HepG2 (cell line): ENCODE measurements around the gene TOX4. TPM values are rescaled to one million over a fixed set of nuclear protein-coding genes. Genes with fewer than 3 reads are reported as not detected.

Experiments
- ATAC-seq: fragments of 200-7000 bp; cut with Tn5 transposase; 3 replicates; pipeline ENCODE4 v1.9.1; 2020; ENCODE audit warnings: mild to moderate bottlenecking, moderate library complexity
- BruUV-seq: library from RNA; stranded (reverse); fragments of 400-500 nt; replicated peaks from 2 replicates; lab custom pipeline; 2021; lab: Mats Ljungman, UMichigan
- CTCF ChIA-PET: fragments of 300-600 bp; formaldehyde crosslinking; extraction: SDS; loops from one replicate; lab custom pipeline; 2021; ENCODE audit warnings: low total read pairs, inconsistent platforms, low intra/inter-chr PET ratio; lab: Yijun Ruan, JAX
- POLR2A ChIA-PET: fragments of 350-600 bp; sonication (Branson Sonifier 250); formaldehyde crosslinking; loops from one replicate; lab custom pipeline; 2020; ENCODE audit warnings: antibody characterized with exemption, inconsistent platforms; lab: Yijun Ruan, JAX
- DNase-seq: peaks from one replicate; pipeline ENCODE4 v3.0.0-alpha.2; 2015; ENCODE audit warnings: low spot score
- FAIRE-seq: peaks from 3 replicates; lab custom pipeline; 2011; peaks lifted over from hg19 to GRCh38; lab: Jason Lieb, UNC
- H2AFZ ChIP-seq: one replicate; pipeline ENCODE4 v1.6.1; 2011; ENCODE audit warnings: low read length, inconsistent platforms
- H3K27ac ChIP-seq: fragments of 300-600 bp; 3 replicates; pipeline ENCODE4 v1.8.0; 2011; ENCODE audit warnings: mixed run types, mild to moderate bottlenecking, mixed read lengths, low read length, inconsistent platforms; ENCODE audit not compliant: insufficient read depth; ENCODE audit errors: extremely low read length
- H3K27me3 ChIP-seq, 2 experiments: fragments of 200-600 bp in 1 of 2; 2 replicates in 1 of 2; 3 replicates in 1 of 2; pipeline versions ENCODE4 v1.6.0 to v1.8.0; 2011; ENCODE audit warnings: low read length in 2 of 2, mild to moderate bottlenecking in 2 of 2, moderate library complexity in 2 of 2, inconsistent platforms in 1 of 2; ENCODE audit not compliant: insufficient read depth in 2 of 2, control insufficient read depth in 1 of 2
- H3K36me3 ChIP-seq, 2 experiments: fragments of 200-600 bp in 1 of 2; replicated peaks in 1 of 2; 2 replicates in 1 of 2; 3 replicates in 1 of 2; pipeline versions ENCODE4 v1.5.1 to v1.8.0; 2011; ENCODE audit warnings: low read length in 2 of 2, inconsistent platforms in 1 of 2; ENCODE audit not compliant: insufficient read depth in 2 of 2, control insufficient read depth in 1 of 2
- H3K4me1 ChIP-seq: 2 replicates; pipeline ENCODE4 v1.5.1; 2012; ENCODE audit warnings: low read length, inconsistent platforms; ENCODE audit not compliant: insufficient read depth
- H3K4me2 ChIP-seq: 2 replicates; pipeline ENCODE4 v1.6.0; 2011; ENCODE audit warnings: low read depth, low read length, inconsistent platforms
- H3K4me3 ChIP-seq, 3 experiments: fragments of 200-600 bp in 1 of 3; sonication (generic), shearing (Covaris generic) in 1 of 3; replicated peaks in 1 of 3; 2 replicates each; pipeline ENCODE4 v1.5.1; 2011 to 2016; ENCODE audit warnings: low read length in 3 of 3, inconsistent platforms in 2 of 3, low read depth in 2 of 3, mild to moderate bottlenecking in 2 of 3, control low read depth in 1 of 3, mixed read lengths in 1 of 3; ENCODE audit not compliant: insufficient read depth in 1 of 3
- H3K79me2 ChIP-seq: one replicate; pipeline ENCODE4 v1.6.1; 2011; ENCODE audit warnings: low read length, inconsistent platforms; ENCODE audit not compliant: insufficient read depth
- H3K9ac ChIP-seq: 2 replicates; pipeline ENCODE4 v1.6.0; 2011; ENCODE audit warnings: mild to moderate bottlenecking, low read depth, low read length, inconsistent platforms; ENCODE audit not compliant: insufficient read depth
- H3K9me3 ChIP-seq: 2 replicates; pipeline ENCODE4 v1.5.1; 2012; ENCODE audit warnings: mild to moderate bottlenecking, low read length
- H4K20me1 ChIP-seq: 2 replicates; pipeline ENCODE4 v1.6.0; 2011; ENCODE audit warnings: inconsistent platforms, mild to moderate bottlenecking, low read length, moderate library complexity; ENCODE audit not compliant: insufficient read depth
- HNRNPH1 ChIP-seq: fragments of 200-400 bp; formaldehyde crosslinking; optimal IDR thresholded peaks from 2 replicates; pipeline ENCODE3; 2017; ENCODE audit warnings: mild to moderate bottlenecking, low read depth, low read length
- MEIS1 ChIP-seq: sonication (generic); formaldehyde crosslinking; IDR thresholded peaks from 2 replicates; pipeline ENCODE4 v1.9.0; 2021; ENCODE audit warnings: mild to moderate bottlenecking, missing genetic modification reagents, moderate library complexity, borderline replicate concordance
- PHB2 ChIP-seq: fragments of 450-650 bp; IDR thresholded peaks from 2 replicates; pipeline ENCODE4 v1.6.1; 2018; ENCODE audit not compliant: partially characterized antibody
- SAP130 ChIP-seq: IDR thresholded peaks from 2 replicates; pipeline ENCODE4 v1.6.1; 2016; ENCODE audit warnings: low read depth
- ZKSCAN5 ChIP-seq: sonication (generic); formaldehyde crosslinking; IDR thresholded peaks from 2 replicates; pipeline ENCODE4 v1.5.1; 2020; ENCODE audit warnings: mild to moderate bottlenecking, missing genetic modification reagents
- WGBS: methylation state at CpG from one replicate; pipeline ENCODE4 v1.1.6; 2017; ENCODE audit warnings: low lambda C conversion rate; 5-methylcytosine and 5-hydroxymethylcytosine counted together
- in situ Hi-C: cut with HindIII; loops from 2 replicates; pipeline ENCODE4 v1.10.0; 2017; ENCODE audit warnings: low pct_unique_long_range_greater_than_20kb; ENCODE audit not compliant: extremely low pct_ligation_motif_present
- intact Hi-C: fragments of 100-400 bp; cut with micrococcal nuclease; formaldehyde crosslinking; loops from one replicate; pipeline ENCODE4 v1.10.0; 2022; ENCODE audit not compliant: unreplicated experiment
- polyA plus RNA-seq, 8 experiments: library from polyadenylated mRNA; depleted of rRNA in 3 of 8; stranded (reverse) in 7 of 8; unstranded in 1 of 8; fragments of >200 nt; fragmentation: Illumina TruSeq in 4 of 8; extraction: Trizol in 4 of 8; gene quantifications; 2 replicates each; pipeline versions ENCODE4 v1.2.1 to v1.2.3, GENCODE V29; 2011 to 2016; ENCODE audit warnings: low read depth in 4 of 8, missing spikeins in 1 of 8, mixed read lengths in 1 of 8; ENCODE audit not compliant: insufficient read depth in 1 of 8
- total RNA-seq, 5 experiments: library from RNA; depleted of rRNA; stranded (reverse); fragments of >200 nt; fragmentation: Illumina TruSeq; extraction: Trizol; gene quantifications; 2 replicates each; pipeline ENCODE4 v1.2.3, GENCODE V29; 2016; ENCODE audit warnings: low read depth in 1 of 5
- TF ChIP-seq, protein P1 (sequence below): sonication (generic); formaldehyde crosslinking; IDR thresholded peaks from 2 replicates; pipeline ENCODE4 v1.4.0; 2020; ENCODE audit warnings: missing genetic modification reagents, borderline replicate concordance
- TF ChIP-seq, protein P2 (sequence below): sonication (generic); formaldehyde crosslinking; IDR thresholded peaks from 2 replicates; pipeline ENCODE4 v1.5.0; 2020; ENCODE audit warnings: mild to moderate bottlenecking, missing genetic modification reagents, borderline replicate concordance
- TF ChIP-seq, protein P3 (sequence below): sonication (generic); formaldehyde crosslinking; IDR thresholded peaks from 2 replicates; pipeline ENCODE4 v1.8.0; 2022; ENCODE audit warnings: mild to moderate bottlenecking, missing genetic modification reagents; ENCODE audit not compliant: insufficient replicate concordance
- TF ChIP-seq, protein P4 (sequence below): IDR thresholded peaks from 2 replicates; pipeline ENCODE4 v1.4.0; 2020; ENCODE audit warnings: mild to moderate bottlenecking, missing genetic modification reagents
- TF ChIP-seq, protein P5 (sequence below): IDR thresholded peaks from 2 replicates; pipeline ENCODE4 v1.6.1; 2012; ENCODE audit warnings: low read length, improper control_type of control experiment

TOX4 gene
- total and polyA plus RNA-seq, 2 of the 13 experiments (the other 11 are each of a cell fraction or from before 2014, with no cell fraction given): 71.8 to 163 TPM

DNA sequence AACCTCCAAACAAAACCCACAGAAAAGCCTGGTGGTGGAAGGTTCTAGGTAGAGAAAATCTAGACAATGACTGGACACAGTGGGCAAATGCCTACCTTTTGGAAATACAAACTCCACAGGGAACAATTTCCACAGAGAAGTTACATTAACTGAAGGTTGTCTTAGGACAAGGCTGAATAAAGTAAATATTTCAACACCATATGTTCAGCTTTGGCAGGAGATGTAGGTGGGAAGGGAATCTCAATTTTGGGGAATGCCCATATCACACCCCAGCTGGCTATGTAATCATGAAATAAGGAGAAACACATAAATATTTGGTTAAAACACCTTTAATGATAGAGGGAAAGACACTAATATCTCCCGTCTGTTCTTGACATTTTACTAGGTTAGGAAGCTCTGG, 43.8 kb downstream of the TOX4 start (continued):
- TF ChIP-seq, protein P1, sequence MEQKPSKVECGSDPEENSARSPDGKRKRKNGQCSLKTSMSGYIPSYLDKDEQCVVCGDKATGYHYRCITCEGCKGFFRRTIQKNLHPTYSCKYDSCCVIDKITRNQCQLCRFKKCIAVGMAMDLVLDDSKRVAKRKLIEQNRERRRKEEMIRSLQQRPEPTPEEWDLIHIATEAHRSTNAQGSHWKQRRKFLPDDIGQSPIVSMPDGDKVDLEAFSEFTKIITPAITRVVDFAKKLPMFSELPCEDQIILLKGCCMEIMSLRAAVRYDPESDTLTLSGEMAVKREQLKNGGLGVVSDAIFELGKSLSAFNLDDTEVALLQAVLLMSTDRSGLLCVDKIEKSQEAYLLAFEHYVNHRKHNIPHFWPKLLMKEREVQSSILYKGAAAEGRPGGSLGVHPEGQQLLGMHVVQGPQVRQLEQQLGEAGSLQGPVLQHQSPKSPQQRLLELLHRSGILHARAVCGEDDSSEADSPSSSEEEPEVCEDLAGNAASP (CRISPR knock-in tag): peak; percentile 96
- TF ChIP-seq HNRNPH1: no peak
- TF ChIP-seq, protein P2, sequence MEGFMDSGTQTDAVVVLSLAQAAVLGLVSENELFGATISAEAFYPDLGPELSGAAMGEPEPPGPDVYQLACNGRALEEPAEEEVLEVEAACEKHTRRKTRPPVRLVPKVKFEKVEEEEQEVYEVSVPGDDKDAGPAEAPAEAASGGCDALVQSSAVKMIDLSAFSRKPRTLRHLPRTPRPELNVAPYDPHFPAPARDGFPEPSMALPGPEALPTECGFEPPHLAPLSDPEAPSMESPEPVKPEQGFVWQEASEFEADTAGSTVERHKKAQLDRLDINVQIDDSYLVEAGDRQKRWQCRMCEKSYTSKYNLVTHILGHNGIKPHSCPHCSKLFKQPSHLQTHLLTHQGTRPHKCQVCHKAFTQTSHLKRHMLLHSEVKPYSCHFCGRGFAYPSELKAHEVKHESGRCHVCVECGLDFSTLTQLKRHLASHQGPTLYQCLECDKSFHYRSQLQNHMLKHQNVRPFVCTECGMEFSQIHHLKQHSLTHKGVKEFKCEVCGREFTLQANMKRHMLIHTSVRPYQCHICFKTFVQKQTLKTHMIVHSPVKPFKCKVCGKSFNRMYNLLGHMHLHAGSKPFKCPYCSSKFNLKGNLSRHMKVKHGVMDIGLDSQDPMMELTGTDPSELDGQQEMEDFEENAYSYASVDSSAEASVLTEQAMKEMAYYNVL (CRISPR knock-in tag): no peak
- TF ChIP-seq SAP130: 0 out of 2 replicates have a peak, but pooled peaks have one; percentile 17
- TF ChIP-seq, protein P3, sequence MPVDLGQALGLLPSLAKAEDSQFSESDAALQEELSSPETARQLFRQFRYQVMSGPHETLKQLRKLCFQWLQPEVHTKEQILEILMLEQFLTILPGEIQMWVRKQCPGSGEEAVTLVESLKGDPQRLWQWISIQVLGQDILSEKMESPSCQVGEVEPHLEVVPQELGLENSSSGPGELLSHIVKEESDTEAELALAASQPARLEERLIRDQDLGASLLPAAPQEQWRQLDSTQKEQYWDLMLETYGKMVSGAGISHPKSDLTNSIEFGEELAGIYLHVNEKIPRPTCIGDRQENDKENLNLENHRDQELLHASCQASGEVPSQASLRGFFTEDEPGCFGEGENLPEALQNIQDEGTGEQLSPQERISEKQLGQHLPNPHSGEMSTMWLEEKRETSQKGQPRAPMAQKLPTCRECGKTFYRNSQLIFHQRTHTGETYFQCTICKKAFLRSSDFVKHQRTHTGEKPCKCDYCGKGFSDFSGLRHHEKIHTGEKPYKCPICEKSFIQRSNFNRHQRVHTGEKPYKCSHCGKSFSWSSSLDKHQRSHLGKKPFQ (CRISPR knock-in tag): no peak
- no peak for TF ChIP-seq ZKSCAN5 (CRISPR knock-in tag)
- TF ChIP-seq PHB2: no peak

DNA sequence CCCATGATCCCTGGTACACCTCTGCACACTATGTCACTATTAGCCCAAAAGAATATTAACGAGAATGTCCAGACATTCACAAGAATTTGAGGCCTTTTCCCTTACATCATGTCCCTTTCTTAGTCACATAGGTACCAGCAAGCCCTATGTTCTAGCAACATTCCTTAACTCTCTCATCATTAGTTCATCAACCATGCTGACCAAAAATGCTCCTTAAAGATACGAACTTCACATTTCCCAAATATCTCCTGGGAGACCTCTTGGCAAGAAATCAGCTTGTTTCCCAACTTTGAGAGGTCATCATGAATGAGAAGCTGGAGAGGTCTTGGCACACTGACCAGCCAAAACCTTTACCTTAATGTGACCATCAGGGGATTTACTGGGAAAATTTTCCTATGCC, 44.5 kb downstream of the TOX4 start:
- no peaks in the 10 kb centered on the region for H3K9me3 ChIP-seq
- H4K20me1 ChIP-seq: no peaks in the 10 kb centered on the region
- no peak for DNase-seq
- intact Hi-C loops (no loop called here), in situ Hi-C loops (no loop called here)
- no peak overlapping the region for H3K4me2 ChIP-seq
- H3K4me1 ChIP-seq: peaks cover 12% of the 10 kb centered on the region
- FAIRE-seq: no peak
- POLR2A ChIA-PET: interaction anchor here (10.8 kb wide), 1 partner anchor 9 kb away, joined by 173 read pairs; the partner anchor contains the start of gene METTL3
- ATAC-seq: no peak
- no peak overlapping the region for H2AFZ ChIP-seq
- CTCF ChIA-PET: no interaction called here
- H3K27me3 ChIP-seq: no peaks in the 10 kb centered on the region
- WGBS: 70% methylated on average over 2 of the region's 2 CpGs
- no peak overlapping the region for H3K4me3 ChIP-seq
- no peak overlapping the region for H3K9ac ChIP-seq
- BruUV-seq: no TSS peak
- no peaks in the 10 kb centered on the region for H3K79me2 ChIP-seq
- no peak overlapping the region for H3K27ac ChIP-seq
- no peaks in the 10 kb centered on the region for H3K36me3 ChIP-seq
- TF ChIP-seq, protein P4, sequence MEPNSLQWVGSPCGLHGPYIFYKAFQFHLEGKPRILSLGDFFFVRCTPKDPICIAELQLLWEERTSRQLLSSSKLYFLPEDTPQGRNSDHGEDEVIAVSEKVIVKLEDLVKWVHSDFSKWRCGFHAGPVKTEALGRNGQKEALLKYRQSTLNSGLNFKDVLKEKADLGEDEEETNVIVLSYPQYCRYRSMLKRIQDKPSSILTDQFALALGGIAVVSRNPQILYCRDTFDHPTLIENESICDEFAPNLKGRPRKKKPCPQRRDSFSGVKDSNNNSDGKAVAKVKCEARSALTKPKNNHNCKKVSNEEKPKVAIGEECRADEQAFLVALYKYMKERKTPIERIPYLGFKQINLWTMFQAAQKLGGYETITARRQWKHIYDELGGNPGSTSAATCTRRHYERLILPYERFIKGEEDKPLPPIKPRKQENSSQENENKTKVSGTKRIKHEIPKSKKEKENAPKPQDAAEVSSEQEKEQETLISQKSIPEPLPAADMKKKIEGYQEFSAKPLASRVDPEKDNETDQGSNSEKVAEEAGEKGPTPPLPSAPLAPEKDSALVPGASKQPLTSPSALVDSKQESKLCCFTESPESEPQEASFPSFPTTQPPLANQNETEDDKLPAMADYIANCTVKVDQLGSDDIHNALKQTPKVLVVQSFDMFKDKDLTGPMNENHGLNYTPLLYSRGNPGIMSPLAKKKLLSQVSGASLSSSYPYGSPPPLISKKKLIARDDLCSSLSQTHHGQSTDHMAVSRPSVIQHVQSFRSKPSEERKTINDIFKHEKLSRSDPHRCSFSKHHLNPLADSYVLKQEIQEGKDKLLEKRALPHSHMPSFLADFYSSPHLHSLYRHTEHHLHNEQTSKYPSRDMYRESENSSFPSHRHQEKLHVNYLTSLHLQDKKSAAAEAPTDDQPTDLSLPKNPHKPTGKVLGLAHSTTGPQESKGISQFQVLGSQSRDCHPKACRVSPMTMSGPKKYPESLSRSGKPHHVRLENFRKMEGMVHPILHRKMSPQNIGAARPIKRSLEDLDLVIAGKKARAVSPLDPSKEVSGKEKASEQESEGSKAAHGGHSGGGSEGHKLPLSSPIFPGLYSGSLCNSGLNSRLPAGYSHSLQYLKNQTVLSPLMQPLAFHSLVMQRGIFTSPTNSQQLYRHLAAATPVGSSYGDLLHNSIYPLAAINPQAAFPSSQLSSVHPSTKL (CRISPR knock-in tag): no peak
- TF ChIP-seq, protein P5, sequence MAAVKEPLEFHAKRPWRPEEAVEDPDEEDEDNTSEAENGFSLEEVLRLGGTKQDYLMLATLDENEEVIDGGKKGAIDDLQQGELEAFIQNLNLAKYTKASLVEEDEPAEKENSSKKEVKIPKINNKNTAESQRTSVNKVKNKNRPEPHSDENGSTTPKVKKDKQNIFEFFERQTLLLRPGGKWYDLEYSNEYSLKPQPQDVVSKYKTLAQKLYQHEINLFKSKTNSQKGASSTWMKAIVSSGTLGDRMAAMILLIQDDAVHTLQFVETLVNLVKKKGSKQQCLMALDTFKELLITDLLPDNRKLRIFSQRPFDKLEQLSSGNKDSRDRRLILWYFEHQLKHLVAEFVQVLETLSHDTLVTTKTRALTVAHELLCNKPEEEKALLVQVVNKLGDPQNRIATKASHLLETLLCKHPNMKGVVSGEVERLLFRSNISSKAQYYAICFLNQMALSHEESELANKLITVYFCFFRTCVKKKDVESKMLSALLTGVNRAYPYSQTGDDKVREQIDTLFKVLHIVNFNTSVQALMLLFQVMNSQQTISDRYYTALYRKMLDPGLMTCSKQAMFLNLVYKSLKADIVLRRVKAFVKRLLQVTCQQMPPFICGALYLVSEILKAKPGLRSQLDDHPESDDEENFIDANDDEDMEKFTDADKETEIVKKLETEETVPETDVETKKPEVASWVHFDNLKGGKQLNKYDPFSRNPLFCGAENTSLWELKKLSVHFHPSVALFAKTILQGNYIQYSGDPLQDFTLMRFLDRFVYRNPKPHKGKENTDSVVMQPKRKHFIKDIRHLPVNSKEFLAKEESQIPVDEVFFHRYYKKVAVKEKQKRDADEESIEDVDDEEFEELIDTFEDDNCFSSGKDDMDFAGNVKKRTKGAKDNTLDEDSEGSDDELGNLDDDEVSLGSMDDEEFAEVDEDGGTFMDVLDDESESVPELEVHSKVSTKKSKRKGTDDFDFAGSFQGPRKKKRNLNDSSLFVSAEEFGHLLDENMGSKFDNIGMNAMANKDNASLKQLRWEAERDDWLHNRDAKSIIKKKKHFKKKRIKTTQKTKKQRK: no peak
- no peak for TF ChIP-seq MEIS1 (CRISPR knock-in tag)
